HL-60 (cell line): ENCODE results near the gene LRMDA.

Source experiments
- DNase-seq, 2 experiments: peaks; one replicate each; pipeline ENCODE4 v3.0.0-alpha.2; 2010 to 2020; ENCODE audit warnings: low read depth in 1 of 2, low spot score in 1 of 2
- H3K27ac ChIP-seq: fragments of 250-450 bp; sonication (Bioruptor Pico); replicated peaks from 2 replicates; pipeline ENCODE4 v1.5.1; 2020; ENCODE audit warnings: mild to moderate bottlenecking, moderate library complexity
- H3K27me3 ChIP-seq: fragments of 250-450 bp; sonication (Bioruptor Pico); 2 replicates; pipeline ENCODE4 v1.5.1; 2021; ENCODE audit warnings: mild to moderate bottlenecking, moderate library complexity; ENCODE audit not compliant: insufficient read depth, poor library complexity, severe bottlenecking
- H3K4me3 ChIP-seq: replicated peaks from 2 replicates; pipeline ENCODE4 v1.5.1; 2011; ENCODE audit warnings: mild to moderate bottlenecking, control low read depth, low read length; ENCODE audit not compliant: insufficient read depth
- GABPA ChIP-seq: IDR thresholded peaks from 2 replicates; pipeline ENCODE4 v1.6.1; 2012; ENCODE audit warnings: low read depth
- POLR2AphosphoS5 ChIP-seq: IDR thresholded peaks from 2 replicates; pipeline ENCODE4 v1.6.1; 2012; ENCODE audit warnings: low read depth
- SPI1 ChIP-seq: IDR thresholded peaks from 2 replicates; pipeline ENCODE4 v1.6.1; 2012; ENCODE audit warnings: low read depth, mild to moderate bottlenecking, borderline replicate concordance
- TF ChIP-seq, protein P1 (sequence below): IDR thresholded peaks from one replicate; pipeline ENCODE4 v1.5.1; 2011; ENCODE audit warnings: low read length, control low read depth, inconsistent platforms; ENCODE audit not compliant: insufficient read depth
- TF ChIP-seq, protein P2 (sequence below): IDR thresholded peaks from 2 replicates; pipeline ENCODE4 v1.6.1; 2012; ENCODE audit warnings: low read depth; ENCODE audit not compliant: insufficient replicate concordance

The LRMDA gene

DNA sequence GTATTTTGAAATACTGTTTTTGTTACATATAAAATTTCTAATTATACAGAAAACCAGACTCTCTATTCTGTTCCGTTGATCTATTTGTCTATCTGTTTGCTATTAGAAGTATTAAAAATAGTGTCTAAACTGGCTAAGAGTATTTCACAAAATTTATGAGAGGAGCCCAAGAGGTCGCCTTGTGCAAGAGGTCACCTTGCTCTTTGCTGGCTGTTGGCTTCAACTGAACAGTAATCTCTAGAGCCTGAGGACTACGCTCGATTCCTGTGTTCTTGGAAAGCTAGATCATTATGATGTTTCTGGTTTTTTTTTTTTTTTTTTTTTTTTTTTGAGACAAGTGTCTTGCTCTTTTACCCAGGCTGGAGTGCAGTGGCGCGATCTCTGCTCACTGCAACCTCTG is 428.6 kb downstream of the LRMDA start:
- Histone ChIP-seq H3K27me3 (no peaks in the 10 kb centered on the region), H3K27ac (no peak overlapping the region), H3K4me3 (no peak overlapping the region)
- TF ChIP-seq, protein P1, sequence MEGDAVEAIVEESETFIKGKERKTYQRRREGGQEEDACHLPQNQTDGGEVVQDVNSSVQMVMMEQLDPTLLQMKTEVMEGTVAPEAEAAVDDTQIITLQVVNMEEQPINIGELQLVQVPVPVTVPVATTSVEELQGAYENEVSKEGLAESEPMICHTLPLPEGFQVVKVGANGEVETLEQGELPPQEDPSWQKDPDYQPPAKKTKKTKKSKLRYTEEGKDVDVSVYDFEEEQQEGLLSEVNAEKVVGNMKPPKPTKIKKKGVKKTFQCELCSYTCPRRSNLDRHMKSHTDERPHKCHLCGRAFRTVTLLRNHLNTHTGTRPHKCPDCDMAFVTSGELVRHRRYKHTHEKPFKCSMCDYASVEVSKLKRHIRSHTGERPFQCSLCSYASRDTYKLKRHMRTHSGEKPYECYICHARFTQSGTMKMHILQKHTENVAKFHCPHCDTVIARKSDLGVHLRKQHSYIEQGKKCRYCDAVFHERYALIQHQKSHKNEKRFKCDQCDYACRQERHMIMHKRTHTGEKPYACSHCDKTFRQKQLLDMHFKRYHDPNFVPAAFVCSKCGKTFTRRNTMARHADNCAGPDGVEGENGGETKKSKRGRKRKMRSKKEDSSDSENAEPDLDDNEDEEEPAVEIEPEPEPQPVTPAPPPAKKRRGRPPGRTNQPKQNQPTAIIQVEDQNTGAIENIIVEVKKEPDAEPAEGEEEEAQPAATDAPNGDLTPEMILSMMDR: no peak
- TF ChIP-seq, protein P2, sequence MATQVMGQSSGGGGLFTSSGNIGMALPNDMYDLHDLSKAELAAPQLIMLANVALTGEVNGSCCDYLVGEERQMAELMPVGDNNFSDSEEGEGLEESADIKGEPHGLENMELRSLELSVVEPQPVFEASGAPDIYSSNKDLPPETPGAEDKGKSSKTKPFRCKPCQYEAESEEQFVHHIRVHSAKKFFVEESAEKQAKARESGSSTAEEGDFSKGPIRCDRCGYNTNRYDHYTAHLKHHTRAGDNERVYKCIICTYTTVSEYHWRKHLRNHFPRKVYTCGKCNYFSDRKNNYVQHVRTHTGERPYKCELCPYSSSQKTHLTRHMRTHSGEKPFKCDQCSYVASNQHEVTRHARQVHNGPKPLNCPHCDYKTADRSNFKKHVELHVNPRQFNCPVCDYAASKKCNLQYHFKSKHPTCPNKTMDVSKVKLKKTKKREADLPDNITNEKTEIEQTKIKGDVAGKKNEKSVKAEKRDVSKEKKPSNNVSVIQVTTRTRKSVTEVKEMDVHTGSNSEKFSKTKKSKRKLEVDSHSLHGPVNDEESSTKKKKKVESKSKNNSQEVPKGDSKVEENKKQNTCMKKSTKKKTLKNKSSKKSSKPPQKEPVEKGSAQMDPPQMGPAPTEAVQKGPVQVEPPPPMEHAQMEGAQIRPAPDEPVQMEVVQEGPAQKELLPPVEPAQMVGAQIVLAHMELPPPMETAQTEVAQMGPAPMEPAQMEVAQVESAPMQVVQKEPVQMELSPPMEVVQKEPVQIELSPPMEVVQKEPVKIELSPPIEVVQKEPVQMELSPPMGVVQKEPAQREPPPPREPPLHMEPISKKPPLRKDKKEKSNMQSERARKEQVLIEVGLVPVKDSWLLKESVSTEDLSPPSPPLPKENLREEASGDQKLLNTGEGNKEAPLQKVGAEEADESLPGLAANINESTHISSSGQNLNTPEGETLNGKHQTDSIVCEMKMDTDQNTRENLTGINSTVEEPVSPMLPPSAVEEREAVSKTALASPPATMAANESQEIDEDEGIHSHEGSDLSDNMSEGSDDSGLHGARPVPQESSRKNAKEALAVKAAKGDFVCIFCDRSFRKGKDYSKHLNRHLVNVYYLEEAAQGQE: no peak
- TF ChIP-seq SPI1: no peak
- TF ChIP-seq POLR2AphosphoS5: no peak
- no peak for TF ChIP-seq GABPA
- DNase-seq: no peak

DNA sequence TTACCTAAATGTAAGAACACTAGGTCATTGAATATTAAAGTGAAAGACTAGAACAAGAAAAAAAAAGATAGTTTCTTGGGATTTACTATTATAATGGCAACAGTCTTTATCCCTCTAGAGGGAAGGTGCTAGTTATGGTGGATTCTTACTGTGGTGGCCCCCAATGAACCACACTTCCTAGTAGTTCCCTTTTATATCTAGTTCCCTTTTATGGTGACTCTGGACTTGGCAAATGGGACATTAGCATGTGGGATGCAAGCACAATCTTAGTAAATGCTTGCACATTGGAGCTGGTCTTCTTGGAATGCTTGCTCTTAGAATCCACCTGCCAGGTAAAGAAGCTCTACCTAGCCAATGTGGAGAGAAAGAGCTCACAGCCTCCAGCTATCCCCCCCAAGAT is 430.2 kb downstream of the LRMDA start:
- peak; percentile 50; the same call in 1 of the 2 replicates for TF ChIP-seq SPI1
- TF ChIP-seq, protein P1: no peak
- H3K27ac ChIP-seq: no peak overlapping the region
- peak in 1 of 2 experiments; percentile 32 for DNase-seq

DNA sequence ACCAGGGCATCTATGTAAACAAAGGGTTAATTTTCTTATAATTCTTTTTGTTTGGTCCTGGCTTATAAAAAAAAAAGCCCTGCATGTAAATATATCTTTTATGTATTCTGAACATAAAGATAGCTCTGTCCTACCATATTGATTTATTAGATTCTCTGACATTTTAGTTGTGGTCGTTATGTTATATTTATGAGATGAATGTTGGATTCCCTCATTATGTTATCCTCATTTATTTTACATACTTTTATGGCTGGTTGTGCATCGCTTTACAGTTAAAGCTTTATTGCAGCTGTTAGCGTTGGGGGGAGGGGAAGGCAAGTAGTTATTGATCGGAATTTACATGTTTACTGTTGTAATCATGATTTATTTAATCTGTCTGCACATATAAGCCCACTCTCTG is 431.5 kb downstream of the LRMDA start:
- Histone ChIP-seq H3K4me3 (no peak overlapping the region), H3K27me3 (no peaks in the 10 kb centered on the region), H3K27ac (no peak overlapping the region)
- TF ChIP-seq, protein P1: no peak
- no peak for TF ChIP-seq POLR2AphosphoS5
- no peak for TF ChIP-seq SPI1
- no peak for TF ChIP-seq GABPA
- TF ChIP-seq, protein P2: no peak
- no peak for DNase-seq

More for the DNA sequence above, 430.2 kb downstream of the LRMDA start:
- H3K4me3 ChIP-seq: no peak overlapping the region
- H3K27me3 ChIP-seq: no peaks in the 10 kb centered on the region

DNA sequence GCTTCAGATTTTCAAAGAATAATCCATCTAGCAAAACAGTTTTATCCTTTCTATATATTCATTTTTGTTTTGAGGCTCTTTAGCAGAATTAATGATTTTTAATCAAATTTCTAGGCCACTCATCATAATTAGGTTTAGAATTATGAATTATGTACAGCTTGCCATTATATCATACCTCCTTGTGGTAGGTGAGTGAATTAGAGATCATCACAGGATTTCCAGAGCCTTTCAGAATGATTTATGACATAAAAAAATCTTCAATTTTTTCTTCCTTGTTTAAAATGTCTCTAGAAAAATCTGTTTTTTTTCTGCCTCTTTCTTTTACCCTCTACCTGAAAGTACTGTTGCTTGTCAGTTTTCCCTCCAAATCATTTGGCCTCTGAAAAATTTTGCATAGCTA is 433.3 kb downstream of the LRMDA start:
- H3K27ac ChIP-seq: no peak overlapping the region
- H3K4me3 ChIP-seq: no peak overlapping the region
- no peak for TF ChIP-seq GABPA
- TF ChIP-seq, protein P1: no peak
- no peak for TF ChIP-seq SPI1
- TF ChIP-seq, protein P2: no peak
- no peak for TF ChIP-seq POLR2AphosphoS5
- DNase-seq: no peak
- no peaks in the 10 kb centered on the region for H3K27me3 ChIP-seq
